C4-2B (cell line): Measurements from ENCODE around the gene ZNF652.

Experiments
- ZFX ChIP-seq: fragments of 450-650 bp; IDR thresholded peaks from 2 replicates; pipeline ENCODE4 v1.6.1; 2017
- TF ChIP-seq, protein P1 (sequence below): fragments of 450-650 bp; conservative IDR thresholded peaks from 2 replicates; pipeline ENCODE4 v1.5.1; 2017; ENCODE audit warnings: mild to moderate bottlenecking

DNA sequence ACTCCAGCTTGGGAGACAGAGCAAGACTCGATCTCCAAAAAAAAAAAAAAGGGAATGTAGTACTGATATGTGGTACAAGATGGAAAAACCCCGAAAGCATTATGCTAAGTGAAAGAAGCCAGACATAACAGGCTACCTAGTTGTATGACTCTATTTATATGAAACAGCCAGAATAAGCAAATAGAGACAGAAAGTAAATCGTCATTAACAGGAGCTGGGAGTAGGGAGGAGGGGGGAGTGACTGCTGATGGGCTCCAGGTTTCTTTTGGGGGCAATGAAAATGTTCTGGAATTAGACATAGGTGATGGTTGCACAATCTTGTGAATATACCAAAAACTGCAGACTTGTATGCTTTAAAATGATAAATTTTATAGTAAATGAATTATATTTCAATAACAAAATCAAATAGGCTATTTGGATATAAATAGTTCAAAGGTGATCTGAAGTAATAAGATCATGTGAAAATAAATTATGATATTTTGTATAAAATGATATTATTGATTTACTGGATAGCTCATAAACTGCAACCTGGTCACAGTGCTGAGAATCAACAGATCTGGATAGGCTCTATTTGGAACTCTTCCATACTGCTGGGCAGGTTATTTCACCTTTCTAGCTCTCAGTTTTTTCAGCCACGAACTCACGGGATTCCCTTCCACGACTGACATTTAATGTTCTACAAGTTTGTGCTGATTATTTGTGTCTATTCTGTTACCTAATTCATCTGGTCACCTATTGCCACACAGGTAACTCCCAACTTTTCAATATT lies 27.1 kb downstream of the ZNF652 start:
- TF ChIP-seq, protein P1, sequence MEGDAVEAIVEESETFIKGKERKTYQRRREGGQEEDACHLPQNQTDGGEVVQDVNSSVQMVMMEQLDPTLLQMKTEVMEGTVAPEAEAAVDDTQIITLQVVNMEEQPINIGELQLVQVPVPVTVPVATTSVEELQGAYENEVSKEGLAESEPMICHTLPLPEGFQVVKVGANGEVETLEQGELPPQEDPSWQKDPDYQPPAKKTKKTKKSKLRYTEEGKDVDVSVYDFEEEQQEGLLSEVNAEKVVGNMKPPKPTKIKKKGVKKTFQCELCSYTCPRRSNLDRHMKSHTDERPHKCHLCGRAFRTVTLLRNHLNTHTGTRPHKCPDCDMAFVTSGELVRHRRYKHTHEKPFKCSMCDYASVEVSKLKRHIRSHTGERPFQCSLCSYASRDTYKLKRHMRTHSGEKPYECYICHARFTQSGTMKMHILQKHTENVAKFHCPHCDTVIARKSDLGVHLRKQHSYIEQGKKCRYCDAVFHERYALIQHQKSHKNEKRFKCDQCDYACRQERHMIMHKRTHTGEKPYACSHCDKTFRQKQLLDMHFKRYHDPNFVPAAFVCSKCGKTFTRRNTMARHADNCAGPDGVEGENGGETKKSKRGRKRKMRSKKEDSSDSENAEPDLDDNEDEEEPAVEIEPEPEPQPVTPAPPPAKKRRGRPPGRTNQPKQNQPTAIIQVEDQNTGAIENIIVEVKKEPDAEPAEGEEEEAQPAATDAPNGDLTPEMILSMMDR: no peak
- TF ChIP-seq ZFX: no peak
